ENCODE results near the gene PNMA1.

DNA sequence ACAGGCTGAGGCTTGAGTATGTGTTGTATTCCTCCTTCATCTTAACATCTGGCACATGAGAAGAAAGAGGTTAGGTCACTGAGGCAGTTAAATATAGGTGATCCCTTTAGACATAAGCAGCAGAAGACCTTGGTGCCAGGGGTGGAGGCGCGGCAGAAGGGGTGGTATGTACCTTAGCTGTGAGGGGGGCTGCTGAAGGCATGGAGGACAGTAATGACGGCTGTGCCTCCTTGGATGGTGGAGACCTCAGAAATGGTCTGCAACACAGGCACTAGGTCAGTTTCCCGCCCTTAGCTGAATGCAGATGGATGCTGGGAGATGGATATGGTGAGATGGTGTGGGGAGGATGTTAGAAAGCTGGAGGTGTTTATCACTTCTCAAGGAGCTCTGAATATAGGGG, 1.5 kb upstream of the PNMA1 start:
- no peak for TF ChIP-seq ATF1 (CRISPR knock-in tag; IDR thresholded peaks at IDR 0.05)
- TF ChIP-seq, protein P1, sequence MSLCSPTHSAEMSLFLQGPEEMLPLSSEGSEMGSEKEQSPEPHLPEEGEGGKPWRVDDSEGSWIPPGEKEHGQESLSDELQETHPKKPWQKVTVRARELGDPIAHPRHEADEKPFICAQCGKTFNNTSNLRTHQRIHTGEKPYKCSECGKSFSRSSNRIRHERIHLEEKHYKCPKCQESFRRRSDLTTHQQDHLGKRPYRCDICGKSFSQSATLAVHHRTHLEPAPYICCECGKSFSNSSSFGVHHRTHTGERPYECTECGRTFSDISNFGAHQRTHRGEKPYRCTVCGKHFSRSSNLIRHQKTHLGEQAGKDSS (CRISPR knock-in tag; IDR thresholded peaks at IDR 0.05; ENCODE audit: borderline replicate concordance, low read depth) = no peak
- no peak for TF ChIP-seq ZNF263 (CRISPR knock-in tag; IDR thresholded peaks at IDR 0.05)
- no peak for TF ChIP-seq ZNF232 (CRISPR knock-in tag; IDR thresholded peaks at IDR 0.05; ENCODE audit: borderline replicate concordance)

Data from HepG2 (cell line).